Ascending aorta (tissue), 2 donors: ENCODE results near the gene CCDC122. TPM values are rescaled to one million over a fixed set of nuclear protein-coding genes. Genes with fewer than 3 reads are reported as not detected.

Source experiments
- DNase-seq, 2 donors: peaks; one replicate each; pipeline ENCODE4 v3.0.0-alpha.2; 2019; ENCODE audit warnings: low spot score in 2 of 2
- H3K27ac ChIP-seq, 2 donors: fragments of 200-600 bp; sonication (generic); one replicate each; pipeline ENCODE4 v1.5.1; 2016 to 2017; ENCODE audit warnings: mild to moderate bottlenecking in 1 of 2
- H3K27me3 ChIP-seq: fragments of 200-600 bp; sonication (generic); one replicate; pipeline ENCODE4 v1.5.1; 2017
- H3K36me3 ChIP-seq, 2 donors: fragments of 200-600 bp; sonication (generic); one replicate each; pipeline ENCODE4 v1.5.1; 2016
- H3K4me1 ChIP-seq, 2 donors: fragments of 200-600 bp; sonication (generic); one replicate each; pipeline ENCODE4 v1.5.1; 2016 to 2017; ENCODE audit warnings: mild to moderate bottlenecking in 1 of 2
- H3K4me3 ChIP-seq, 2 donors: fragments of 200-600 bp; sonication (generic); one replicate each; pipeline ENCODE4 v1.5.1; 2016 to 2017; ENCODE audit warnings: mild to moderate bottlenecking in 1 of 2
- H3K9me3 ChIP-seq, 2 donors: fragments of 200-600 bp; sonication (generic); one replicate each; pipeline ENCODE4 v1.5.1; 2016
- CTCF ChIP-seq, 3 experiments: fragments of 200-600 bp in 2 of 3; fragments of 450-650 bp in 1 of 3; sonication (generic) in 2 of 3; IDR thresholded peaks; one replicate each; pipeline ENCODE4 v1.5.1; 2016 to 2019; ENCODE audit warnings: antibody characterized with exemption in 3 of 3, mild to moderate bottlenecking in 1 of 3, moderate library complexity in 1 of 3
- intact Hi-C: fragments of 100-400 bp; cut with DNase I; formaldehyde crosslinking; loops from one replicate; pipeline ENCODE4 v1.15.1; 2023
- total RNA-seq: library from RNA; depleted of rRNA; stranded (reverse); fragments of >200 nt; gene quantifications from one replicate; pipeline ENCODE4 v1.1.0, GENCODE V29; 2016

Gene CCDC122
- total RNA-seq, 1 donor from 2014 or later: 0.64 TPM

- peak overlapping the region in 1 of 2 donors; percentile 48 for H3K27ac ChIP-seq
- DNase-seq: no peak
- intact Hi-C loops: loop anchor here (10.0 kb wide), 1 partner anchor 352 kb away; no protein-coding TSS in a partner anchor
These were observed 93.1 kb downstream of the CCDC122 start for GRCh38 chr13:43786472-43786765.

More at GRCh38 chr13:43786472-43786765, 93.1 kb downstream of the CCDC122 start:
- no peaks in the 10 kb centered on the region for H3K27me3 ChIP-seq
- peak overlapping the region; percentile 64 to 91 for H3K4me3 ChIP-seq
- no peaks in the 10 kb centered on the region for H3K36me3 ChIP-seq
- TF ChIP-seq CTCF (IDR thresholded peaks at IDR 0.05): no peak
- H3K4me1 ChIP-seq: peaks cover 4 to 14% of the 10 kb centered on the region in 2 donors
- H3K9me3 ChIP-seq: no peaks in the 10 kb centered on the region

Other genes starting within 250 kb of the CCDC122 start
- 0.21 TPM for gene ENOX1, start 92.8 kb downstream of the CCDC122 start, total RNA-seq
- gene LACC1, start 164 bp upstream of the CCDC122 start, total RNA-seq: 6.3 TPM